ENCODE measurements around the gene MARVELD1. TPM values are rescaled to one million over a fixed set of nuclear protein-coding genes. Genes with fewer than 3 reads are reported as not detected.

The MARVELD1 gene
- total RNA-seq, 1 donor from 2014 or later = 12.2 TPM

GRCh38 chr10:97718178-97718577 is 4.6 kb downstream of the MARVELD1 start:
- no peaks in the 10 kb centered on the region for H3K36me3 Mint-ChIP-seq (ENCODE audit: unreplicated experiment)
- DNase-seq = no peak
- H3K27ac Mint-ChIP-seq (ENCODE audit: unreplicated experiment) = no peak overlapping the region
- H3K27me3 Mint-ChIP-seq (ENCODE audit: unreplicated experiment) = peaks cover 9% of the 10 kb centered on the region
- peaks cover 2% of the 10 kb centered on the region for H3K9me3 Mint-ChIP-seq (ENCODE audit: unreplicated experiment)
- H3K4me3 Mint-ChIP-seq (ENCODE audit: unreplicated experiment) = no peak overlapping the region
- peaks cover 8% of the 10 kb centered on the region for H3K4me1 Mint-ChIP-seq (ENCODE audit: low read depth, unreplicated experiment)
- TF ChIP-seq, protein P1, sequence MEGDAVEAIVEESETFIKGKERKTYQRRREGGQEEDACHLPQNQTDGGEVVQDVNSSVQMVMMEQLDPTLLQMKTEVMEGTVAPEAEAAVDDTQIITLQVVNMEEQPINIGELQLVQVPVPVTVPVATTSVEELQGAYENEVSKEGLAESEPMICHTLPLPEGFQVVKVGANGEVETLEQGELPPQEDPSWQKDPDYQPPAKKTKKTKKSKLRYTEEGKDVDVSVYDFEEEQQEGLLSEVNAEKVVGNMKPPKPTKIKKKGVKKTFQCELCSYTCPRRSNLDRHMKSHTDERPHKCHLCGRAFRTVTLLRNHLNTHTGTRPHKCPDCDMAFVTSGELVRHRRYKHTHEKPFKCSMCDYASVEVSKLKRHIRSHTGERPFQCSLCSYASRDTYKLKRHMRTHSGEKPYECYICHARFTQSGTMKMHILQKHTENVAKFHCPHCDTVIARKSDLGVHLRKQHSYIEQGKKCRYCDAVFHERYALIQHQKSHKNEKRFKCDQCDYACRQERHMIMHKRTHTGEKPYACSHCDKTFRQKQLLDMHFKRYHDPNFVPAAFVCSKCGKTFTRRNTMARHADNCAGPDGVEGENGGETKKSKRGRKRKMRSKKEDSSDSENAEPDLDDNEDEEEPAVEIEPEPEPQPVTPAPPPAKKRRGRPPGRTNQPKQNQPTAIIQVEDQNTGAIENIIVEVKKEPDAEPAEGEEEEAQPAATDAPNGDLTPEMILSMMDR (IDR thresholded peaks at IDR 0.05; ENCODE audit: partially characterized antibody, unreplicated experiment) = no peak

DNA sequence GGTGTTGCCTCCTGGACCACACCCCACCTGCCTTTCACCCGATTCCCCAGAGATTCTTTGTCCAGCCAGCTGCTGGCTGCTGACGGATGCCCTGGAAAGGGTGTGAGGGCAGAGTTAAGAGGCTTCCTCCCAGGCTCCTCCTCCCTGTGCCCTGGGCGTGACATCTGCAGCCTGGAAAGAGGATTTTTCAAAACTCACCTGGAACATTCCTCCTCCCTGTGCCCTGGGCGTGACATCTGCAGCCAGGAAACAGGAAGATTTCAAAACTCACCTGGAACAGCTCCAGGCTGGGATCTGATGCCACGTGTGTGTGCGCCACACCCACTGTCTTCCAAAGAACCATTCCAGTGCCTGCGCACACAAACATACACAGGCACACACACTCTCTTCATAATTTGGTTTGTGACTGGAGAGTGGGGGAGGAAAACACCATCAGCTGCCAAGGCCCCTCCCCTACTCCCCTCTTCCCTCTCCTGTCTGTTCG is 5.2 kb downstream of the MARVELD1 start:
- Mint-ChIP-seq H3K27ac (ENCODE audit: unreplicated experiment) (no peak overlapping the region), H3K4me1 (ENCODE audit: low read depth, unreplicated experiment) (peaks cover 8% of the 10 kb centered on the region), H3K27me3 (ENCODE audit: unreplicated experiment) (peaks cover 9% of the 10 kb centered on the region), H3K36me3 (ENCODE audit: unreplicated experiment) (no peaks in the 10 kb centered on the region), H3K4me3 (ENCODE audit: unreplicated experiment) (peak overlapping the region; percentile 34), H3K9me3 (ENCODE audit: unreplicated experiment) (peaks cover 2% of the 10 kb centered on the region)
- TF ChIP-seq, protein P1 (IDR thresholded peaks at IDR 0.05; ENCODE audit: partially characterized antibody, unreplicated experiment) = no peak
- DNase-seq = no peak

DNA sequence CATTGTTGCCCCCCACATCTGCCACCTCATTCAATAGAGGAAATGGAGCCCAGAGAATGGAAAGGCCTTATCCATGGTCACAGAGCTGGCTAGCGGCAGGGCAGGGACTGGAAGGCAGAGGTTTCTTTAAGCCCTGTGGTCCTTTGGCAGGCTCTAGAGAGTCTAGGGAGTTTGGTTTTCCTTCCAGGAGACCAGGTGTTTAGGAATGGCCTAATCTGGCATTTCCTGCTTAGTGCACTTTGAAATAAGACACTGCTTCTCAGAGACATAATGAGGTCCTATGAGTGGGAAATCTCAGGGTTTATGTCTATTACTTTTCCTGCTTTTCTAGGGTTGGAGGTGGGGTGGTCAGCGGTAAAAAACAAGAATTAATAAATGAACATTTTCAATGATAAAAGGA is 6.1 kb downstream of the MARVELD1 start:
- H3K27me3 Mint-ChIP-seq (ENCODE audit: unreplicated experiment) = peaks cover 8% of the 10 kb centered on the region
- TF ChIP-seq, protein P1 (IDR thresholded peaks at IDR 0.05; ENCODE audit: partially characterized antibody, unreplicated experiment) = no peak
- H3K36me3 Mint-ChIP-seq (ENCODE audit: unreplicated experiment) = no peaks in the 10 kb centered on the region
- H3K9me3 Mint-ChIP-seq (ENCODE audit: unreplicated experiment) = peaks cover 2% of the 10 kb centered on the region
- no peak for DNase-seq
- peaks cover 12% of the 10 kb centered on the region for H3K4me1 Mint-ChIP-seq (ENCODE audit: low read depth, unreplicated experiment)
- no peak overlapping the region for H3K4me3 Mint-ChIP-seq (ENCODE audit: unreplicated experiment)
- no peak overlapping the region for H3K27ac Mint-ChIP-seq (ENCODE audit: unreplicated experiment)

GRCh38 chr10:97721871-97722780 is 8.6 kb downstream of the MARVELD1 start:
- H3K27me3 Mint-ChIP-seq (ENCODE audit: unreplicated experiment) = peaks cover 2% of the 10 kb centered on the region

More at GRCh38 chr10:97721871-97722780, 8.6 kb downstream of the MARVELD1 start:
- Mint-ChIP-seq H3K27ac (ENCODE audit: unreplicated experiment) (no peak overlapping the region), H3K9me3 (ENCODE audit: unreplicated experiment) (no peaks in the 10 kb centered on the region), H3K36me3 (ENCODE audit: unreplicated experiment) (no peaks in the 10 kb centered on the region), H3K4me3 (ENCODE audit: unreplicated experiment) (no peak overlapping the region), H3K4me1 (ENCODE audit: low read depth, unreplicated experiment) (peaks cover 12% of the 10 kb centered on the region)
- DNase-seq = no peak
- TF ChIP-seq, protein P1 (IDR thresholded peaks at IDR 0.05; ENCODE audit: partially characterized antibody, unreplicated experiment) = no peak
